C1 segment of cervical spinal cord (tissue), 14 donors: Measurements from ENCODE around the gene ABHD12B.
"Not testable (repeated sequence)": the region's sequence is repeated elsewhere in the genome, so short reads cannot be mapped to it uniquely, and the experiment has no call there.

ENCODE experiments used
- DNase-seq, 14 donors: peaks; one replicate each; lab custom pipeline; 2025; lab: John Stamatoyannopoulos, UW

Gene ABHD12B

GRCh38 chr14:50892255-50892654, 20.4 kb downstream of the ABHD12B start:
- no peak for DNase-seq

GRCh38 chr14:50896421-50896820, 24.6 kb downstream of the ABHD12B start:
- not testable (repeated sequence) for DNase-seq

GRCh38 chr14:50897005-50897404, 25.2 kb downstream of the ABHD12B start:
- not testable (repeated sequence) for DNase-seq

- no peak for DNase-seq
Observed at GRCh38 chr14:50897658-50898175, 25.9 kb downstream of the ABHD12B start.

GRCh38 chr14:50901361-50901760, 29.5 kb downstream of the ABHD12B start:
- no peak for DNase-seq

- no peak for DNase-seq
Observed at GRCh38 chr14:50904719-50905118, 32.9 kb downstream of the ABHD12B start.

- peak in 1 of 14 donors; percentile 5 for DNase-seq
Observed at GRCh38 chr14:50906326-50907065, 34.6 kb downstream of the ABHD12B start.

GRCh38 chr14:50910495-50911420, 38.9 kb downstream of the ABHD12B start:
- no peak for DNase-seq

GRCh38 chr14:50917449-50917848, 45.6 kb downstream of the ABHD12B start:
- DNase-seq, result no peak

- DNase-seq, result not testable (repeated sequence)
Observed at GRCh38 chr14:50919524-50919923, 47.7 kb downstream of the ABHD12B start.

GRCh38 chr14:50920482-50921230, 48.8 kb downstream of the ABHD12B start:
- no peak for DNase-seq

GRCh38 chr14:50922803-50923202, 51.0 kb downstream of the ABHD12B start:
- no peak for DNase-seq

- no peak for DNase-seq
Observed at GRCh38 chr14:50924236-50924635, 52.4 kb downstream of the ABHD12B start.

- no peak for DNase-seq
Observed at GRCh38 chr14:50924843-50925242, 53.0 kb downstream of the ABHD12B start.

GRCh38 chr14:50926851-50927386, 55.1 kb downstream of the ABHD12B start:
- DNase-seq, result no peak

GRCh38 chr14:50928002-50928635, 56.3 kb downstream of the ABHD12B start:
- peak in 3 of 14 donors; percentile 4 to 25 (median 9) for DNase-seq

- DNase-seq, result no peak
Observed at GRCh38 chr14:50929506-50929905, 57.7 kb downstream of the ABHD12B start.

GRCh38 chr14:50931559-50931958, 59.7 kb downstream of the ABHD12B start:
- no peak for DNase-seq

GRCh38 chr14:50932156-50932555, 60.3 kb downstream of the ABHD12B start:
- DNase-seq, result no peak

GRCh38 chr14:50932592-50933495, 61.0 kb downstream of the ABHD12B start:
- no peak for DNase-seq
